NOMO-1 (cell line): Measurements from ENCODE around the gene EIF6.
"Not testable (repeated sequence)": the region's sequence is repeated elsewhere in the genome, so short reads cannot be mapped to it uniquely, and the experiment has no call there.

Experiments used
- DNase-seq, 2 experiments: peaks; one replicate each; lab custom pipeline; 2025; ENCODE audit not compliant: unreplicated experiment in 2 of 2; lab: John Stamatoyannopoulos, UW

The EIF6 gene

DNA sequence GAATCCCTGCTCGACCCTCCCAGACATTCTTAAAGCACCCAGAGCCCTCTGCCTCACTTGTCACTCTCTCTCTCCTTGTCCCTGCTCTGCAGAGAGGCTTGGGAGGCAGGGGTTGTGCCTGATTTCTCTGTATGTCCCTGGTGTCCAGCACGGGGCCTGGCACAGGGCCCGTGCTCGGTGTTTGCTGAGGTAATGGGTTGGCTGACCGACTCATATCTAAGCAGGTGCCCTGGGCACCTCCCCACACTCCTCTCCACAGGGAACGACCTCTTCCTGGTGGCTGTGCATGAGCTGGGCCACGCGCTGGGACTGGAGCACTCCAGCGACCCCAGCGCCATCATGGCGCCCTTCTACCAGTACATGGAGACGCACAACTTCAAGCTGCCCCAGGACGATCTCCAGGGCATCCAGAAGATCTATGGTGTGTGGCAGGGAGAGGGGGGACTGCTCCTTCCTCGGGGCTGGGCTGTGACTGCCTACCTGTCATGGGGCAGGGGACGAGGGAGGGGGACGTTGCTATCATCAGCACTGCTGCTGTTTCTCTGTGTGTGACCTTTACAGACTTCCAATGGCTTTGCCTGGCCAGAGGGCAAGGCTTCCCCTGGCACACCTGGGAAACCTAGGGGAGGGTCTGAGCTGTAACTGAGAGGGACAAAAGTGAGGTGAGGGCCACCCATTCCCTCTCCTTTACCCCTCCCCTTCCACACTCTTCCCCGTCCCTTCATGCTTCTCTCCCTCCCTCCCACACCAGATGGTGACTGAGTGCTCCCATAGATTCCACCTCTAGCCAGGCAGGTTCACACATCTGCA lies 20.8 kb downstream of the EIF6 start:
- DNase-seq = no peak

DNA sequence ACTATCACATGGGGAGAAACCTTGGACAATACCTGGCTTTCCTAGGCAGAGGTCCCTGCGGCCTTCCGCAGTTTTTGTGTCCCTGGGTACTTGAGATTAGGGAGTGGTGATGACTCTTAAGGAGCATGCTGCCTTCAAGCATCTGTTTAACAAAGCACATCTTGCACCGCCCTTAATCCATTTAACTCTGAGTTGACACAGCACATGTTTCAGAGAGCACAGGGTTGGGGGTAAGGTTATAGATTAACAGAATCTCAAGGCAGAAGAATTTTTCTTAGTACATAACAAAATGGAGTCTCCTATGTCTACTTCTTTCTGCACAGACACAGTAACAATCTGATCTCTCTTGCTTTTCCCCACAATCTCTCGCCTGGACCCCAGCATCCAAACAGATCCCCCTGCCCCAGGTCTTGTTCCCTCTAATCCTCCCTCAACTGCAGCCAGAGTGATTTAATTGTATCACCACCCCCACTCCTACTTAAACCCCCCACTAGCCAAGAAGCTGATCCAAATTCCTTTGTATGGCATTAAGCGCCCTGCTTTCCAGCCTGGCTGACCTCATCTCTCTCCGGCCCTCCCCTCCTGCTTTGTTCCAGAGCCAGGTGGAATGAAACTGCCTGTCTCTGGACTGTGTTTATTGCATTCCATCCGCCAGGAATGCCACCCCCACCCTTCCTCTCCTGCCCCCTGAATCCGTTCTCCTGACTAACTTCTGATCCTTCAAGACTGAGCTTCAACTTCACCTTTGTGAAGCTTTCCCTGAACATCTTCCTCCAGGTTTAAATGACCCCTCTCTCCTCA lies 21.6 kb downstream of the EIF6 start:
- DNase-seq = not testable (repeated sequence)

DNA sequence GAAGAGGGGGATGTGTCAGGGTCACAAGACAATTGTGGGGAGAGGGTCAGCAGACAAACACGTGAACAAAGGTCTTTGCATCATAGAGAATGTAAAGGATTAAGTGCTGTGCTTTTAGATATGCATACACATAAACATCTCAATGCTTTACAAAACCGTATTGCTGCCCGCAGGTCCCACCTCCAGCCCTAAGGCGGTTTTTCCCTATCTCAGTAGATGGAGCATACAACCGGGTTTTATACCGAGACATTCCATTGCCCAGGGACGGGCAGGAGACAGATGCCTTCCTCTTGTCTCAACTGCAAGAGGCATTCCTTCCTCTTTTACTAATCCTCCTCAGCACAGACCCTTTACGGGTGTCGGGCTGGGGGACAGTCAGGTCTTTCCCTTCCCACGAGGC lies 22.3 kb downstream of the EIF6 start:
- DNase-seq = not testable (repeated sequence)

- DNase-seq = no peak
Observed at GRCh38 chr20:35260426-35260825, 24.1 kb downstream of the EIF6 start.

DNA sequence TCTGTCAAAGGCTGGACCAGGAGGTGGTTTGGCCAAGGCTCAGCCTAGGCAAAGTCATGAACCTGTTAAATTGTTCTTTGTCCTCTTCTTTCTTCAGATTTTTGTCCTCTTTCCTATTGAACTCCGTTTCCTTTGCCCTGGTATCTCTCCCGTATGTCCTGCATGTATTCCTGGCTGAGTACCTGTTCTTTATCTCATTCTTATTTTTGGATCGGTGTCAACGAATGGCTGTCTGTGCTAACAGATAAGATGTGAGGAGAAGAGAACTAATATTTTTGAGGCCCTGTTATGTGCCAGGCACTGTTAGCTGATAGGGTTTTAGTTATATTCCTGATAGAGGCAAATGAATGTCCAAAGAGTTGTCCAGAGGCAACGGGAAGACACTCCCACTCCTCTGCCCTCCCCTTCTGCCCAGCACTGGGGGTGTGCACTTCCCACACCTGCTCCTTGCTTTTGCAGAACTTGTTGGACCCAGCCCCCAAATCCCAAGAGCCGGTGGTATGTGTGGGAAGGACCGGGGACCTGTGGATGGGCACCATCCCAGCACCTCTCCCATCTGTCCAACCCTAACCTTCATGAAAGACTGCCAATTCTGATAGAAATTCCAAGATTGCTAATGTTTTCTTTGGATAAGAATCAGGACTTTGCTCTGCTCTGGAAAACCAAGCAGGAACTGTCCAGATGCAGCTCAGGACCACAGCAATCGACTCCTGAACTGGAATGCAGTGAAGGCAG lies 27.2 kb downstream of the EIF6 start:
- DNase-seq = no peak

DNA sequence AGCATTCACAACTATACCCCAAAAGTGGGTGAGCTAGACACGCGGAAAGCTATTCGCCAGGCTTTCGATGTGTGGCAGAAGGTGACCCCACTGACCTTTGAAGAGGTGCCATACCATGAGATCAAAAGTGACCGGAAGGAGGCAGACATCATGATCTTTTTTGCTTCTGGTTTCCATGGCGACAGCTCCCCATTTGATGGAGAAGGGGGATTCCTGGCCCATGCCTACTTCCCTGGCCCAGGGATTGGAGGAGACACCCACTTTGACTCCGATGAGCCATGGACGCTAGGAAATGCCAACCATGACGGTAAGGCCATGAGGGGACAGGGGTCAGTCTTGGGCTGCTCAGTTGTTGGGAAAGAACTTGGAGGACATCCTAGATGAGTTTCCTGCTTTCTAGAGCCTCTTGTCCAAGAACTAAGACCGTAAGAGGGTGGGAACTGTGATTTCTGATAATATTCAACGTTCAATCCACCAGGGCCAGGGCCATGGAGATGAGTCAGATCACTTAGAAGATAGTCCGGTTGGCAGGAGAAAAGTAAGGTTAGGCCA lies 30.0 kb downstream of the EIF6 start:
- no peak for DNase-seq

- DNase-seq = no peak
Observed at GRCh38 chr20:35253010-35253409, 31.6 kb downstream of the EIF6 start.

- DNase-seq = not testable (repeated sequence)
Observed at GRCh38 chr20:35252598-35252997, 32.0 kb downstream of the EIF6 start.

DNA sequence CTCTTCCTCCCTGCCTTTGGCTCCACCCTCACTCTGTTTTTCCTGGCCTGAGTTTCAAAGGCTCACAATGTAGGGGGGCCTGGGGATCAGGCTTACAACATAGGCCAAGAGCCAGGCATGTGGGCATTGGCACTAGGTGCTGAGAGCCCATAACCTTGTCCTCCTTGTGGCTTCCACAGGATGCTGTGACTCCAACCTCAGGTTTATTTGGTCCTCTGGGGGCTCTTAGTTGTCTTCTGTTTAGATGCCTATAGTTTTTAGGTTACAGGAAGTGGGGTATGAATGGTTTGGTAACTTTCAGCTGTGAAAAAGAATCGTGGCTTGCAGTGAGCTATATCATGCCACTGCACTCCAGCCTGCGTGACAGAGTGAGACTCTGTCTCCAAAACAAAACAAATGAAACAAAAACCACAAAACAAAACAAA lies 32.5 kb downstream of the EIF6 start:
- no peak for DNase-seq

- DNase-seq = no peak
Observed at GRCh38 chr20:35251613-35251940, 33.0 kb downstream of the EIF6 start.

DNA sequence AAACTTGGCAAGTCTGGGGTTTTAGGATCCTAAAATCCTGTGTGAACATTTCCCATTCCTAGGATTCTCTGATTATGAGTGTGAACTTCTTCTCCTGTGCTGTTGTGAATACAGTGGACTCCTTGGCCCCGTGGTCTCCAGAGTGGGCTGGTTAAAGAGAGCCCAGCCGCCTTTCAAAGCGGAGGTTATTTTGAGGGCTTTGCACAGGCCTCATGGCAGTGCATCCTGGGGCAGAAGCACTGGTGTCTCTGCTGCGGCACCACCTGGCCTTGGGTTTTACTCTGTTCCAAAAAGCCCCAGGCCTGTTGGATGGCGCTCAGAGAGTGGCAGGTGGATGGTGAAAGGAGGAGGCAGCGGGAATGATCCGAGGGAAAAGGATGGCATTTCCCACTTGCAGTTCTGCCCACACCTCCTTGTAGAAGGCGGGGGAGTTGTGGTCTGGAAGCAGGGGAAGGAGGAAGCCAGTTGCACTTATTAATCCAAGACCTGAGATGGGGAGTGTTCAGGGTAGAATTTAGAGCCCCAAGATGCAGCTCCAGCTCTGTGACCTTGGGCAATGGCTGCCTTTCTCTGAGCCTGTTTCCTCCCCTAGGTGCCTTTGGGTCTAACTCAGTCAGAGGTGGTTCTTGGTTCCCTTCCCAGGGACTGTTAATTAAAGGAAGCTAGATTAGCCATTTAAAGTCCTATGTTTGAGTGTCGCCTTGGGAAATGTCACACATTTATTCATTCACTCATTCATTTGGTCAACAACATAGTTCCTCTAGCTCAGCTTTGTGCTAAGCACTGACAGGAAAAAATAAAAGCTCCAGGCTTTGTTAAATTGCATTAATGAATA lies 35.7 kb downstream of the EIF6 start:
- DNase-seq = no peak

DNA sequence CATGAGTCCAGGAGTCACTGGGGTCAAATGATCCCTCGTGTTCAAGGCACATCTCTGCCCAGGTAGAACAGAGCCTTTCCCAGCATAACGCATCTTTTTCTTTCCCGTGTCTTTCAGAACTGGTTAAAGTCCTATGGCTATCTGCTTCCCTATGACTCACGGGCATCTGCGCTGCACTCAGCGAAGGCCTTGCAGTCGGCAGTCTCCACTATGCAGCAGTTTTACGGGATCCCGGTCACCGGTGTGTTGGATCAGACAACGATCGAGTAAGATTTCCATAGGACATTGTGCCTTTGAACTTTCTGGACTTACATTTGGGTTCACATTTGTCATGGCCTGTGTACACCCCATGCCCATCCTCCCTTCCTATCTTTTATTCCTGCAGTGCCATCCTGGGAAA lies 37.8 kb downstream of the EIF6 start:
- no peak for DNase-seq

- no peak for DNase-seq
Observed at GRCh38 chr20:35243986-35244385, 40.6 kb downstream of the EIF6 start.

GRCh38 chr20:35243317-35243716 lies 41.3 kb downstream of the EIF6 start:
- no peak for DNase-seq

DNA sequence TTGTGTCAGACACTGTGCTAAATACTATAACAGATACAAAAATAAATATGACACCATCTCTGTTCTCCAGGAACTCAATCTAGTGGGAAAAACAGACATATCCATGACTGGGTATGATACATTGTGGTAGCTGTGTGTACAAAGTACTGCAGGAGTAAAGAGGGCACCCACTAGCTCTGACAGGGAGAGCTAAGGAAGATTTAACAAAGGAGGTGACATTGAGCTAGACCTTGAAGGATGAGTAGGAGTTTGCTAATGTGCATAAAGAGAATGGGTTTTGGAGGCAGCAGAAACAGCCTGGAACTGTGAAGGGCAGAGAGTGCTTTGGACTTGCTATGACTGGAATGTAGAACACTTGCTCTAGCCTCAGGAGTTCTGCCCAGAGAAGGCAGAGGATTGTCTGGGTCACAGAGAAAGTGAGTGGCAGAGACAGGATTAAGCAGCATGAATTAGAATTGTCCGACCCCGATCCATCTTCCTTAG lies 43.7 kb downstream of the EIF6 start:
- no peak for DNase-seq

DNA sequence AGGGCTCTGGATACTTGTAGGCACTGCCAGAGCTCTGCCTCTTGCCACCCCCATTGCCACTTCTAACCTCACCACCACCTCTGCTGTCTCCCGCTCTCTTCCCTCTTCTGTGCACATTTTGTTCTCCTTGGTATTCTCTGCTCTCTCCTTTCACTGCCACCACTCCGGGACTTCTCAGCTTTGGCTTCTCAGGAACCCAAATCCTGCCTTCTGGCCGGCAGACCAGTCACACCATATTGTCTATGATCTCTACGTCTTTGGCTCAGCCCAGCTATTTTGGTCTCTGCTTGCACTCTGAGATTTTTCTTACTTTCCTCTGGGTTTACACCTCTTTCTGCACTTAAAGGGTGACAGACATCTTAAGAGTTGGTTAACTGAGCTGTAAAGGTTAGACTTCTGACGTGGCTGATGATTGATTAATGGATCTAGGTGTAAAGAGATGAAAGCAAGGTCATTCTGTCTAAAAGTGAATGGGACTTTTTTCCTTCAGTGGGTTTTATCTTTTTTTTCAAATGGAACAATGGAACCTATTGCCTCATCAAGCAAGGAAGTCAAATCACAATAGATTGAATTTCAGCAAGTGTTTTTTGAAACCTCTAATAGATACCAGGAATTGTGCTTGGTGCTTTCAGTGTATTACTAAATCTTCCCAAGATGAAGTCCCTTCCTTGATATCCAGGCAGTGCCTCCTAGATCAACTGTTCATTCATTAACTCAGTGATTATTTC lies 44.3 kb downstream of the EIF6 start:
- no peak for DNase-seq

GRCh38 chr20:35238735-35239134 lies 45.8 kb downstream of the EIF6 start:
- DNase-seq = no peak

DNA sequence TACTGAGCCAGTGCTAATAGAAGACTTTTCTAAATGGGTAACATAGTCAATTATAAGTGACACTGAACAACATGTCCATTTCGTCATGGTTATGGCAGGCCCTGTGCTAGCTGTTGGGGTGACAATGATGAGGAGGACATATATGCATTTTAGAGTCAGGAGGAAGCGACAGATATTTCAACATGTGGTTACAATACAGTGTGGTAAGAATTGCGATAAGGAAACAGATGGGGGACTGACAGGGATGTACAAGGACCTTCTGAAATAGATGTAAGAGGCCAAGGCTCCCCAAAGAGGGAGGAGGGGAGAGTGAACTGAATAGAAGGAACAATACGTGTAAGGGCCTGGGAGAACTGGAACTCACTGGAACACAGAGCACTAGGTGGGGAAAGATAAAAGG lies 46.4 kb downstream of the EIF6 start:
- peak; percentile 56 to 90 for DNase-seq

DNA sequence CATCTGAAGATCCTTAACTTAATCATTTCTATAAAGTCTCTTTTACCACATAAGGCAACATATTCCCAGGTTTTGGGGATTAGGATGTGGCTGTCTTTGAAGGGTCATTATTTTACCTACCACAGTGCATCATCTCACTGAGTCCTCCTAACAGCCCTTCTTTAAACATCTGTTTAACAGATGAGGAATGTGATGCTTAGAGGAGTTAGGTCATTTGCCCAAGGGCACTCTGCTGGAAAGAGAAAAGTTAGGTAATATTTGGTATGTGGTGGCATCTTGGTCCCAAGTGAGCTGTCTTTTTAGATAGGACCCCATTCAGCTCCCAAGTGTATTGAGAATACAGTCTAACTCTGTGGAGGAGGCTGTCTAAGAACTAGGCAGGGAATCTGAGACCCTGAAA lies 47.1 kb downstream of the EIF6 start:
- no peak for DNase-seq

DNA sequence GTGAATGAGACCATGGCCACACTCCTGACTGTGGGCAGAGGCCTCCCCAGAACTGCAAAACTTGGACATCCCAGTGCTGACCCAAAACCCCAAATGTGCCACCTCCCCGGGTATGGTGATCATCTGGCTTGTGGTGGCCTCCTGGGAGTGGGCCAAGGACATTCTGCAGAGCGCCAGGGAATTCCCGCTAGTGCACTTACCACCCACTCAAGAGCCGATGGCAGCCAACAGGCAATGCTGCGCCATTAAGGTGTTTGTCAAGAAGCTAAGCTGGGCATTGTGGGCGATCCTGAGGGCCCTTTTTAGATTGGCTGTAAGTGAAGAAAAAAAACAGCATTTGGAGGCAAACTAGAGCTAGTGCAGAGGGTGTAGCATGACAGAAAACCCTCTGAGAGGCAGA lies 48.7 kb downstream of the EIF6 start:
- no peak for DNase-seq
